Epithelial cell of esophagus (primary cell): Measurements from ENCODE around the gene EXOC6.

Source experiments
- DNase-seq: peaks from one replicate; pipeline ENCODE4 v3.0.0; 2010; ENCODE audit warnings: low read depth
- H3K4me3 ChIP-seq: 2 replicates; pipeline ENCODE4 v1.5.1; 2011; ENCODE audit warnings: mild to moderate bottlenecking, low read length, control low read depth
- TF ChIP-seq, protein P1 (sequence below): IDR thresholded peaks from 2 replicates; pipeline ENCODE4 v1.5.1; 2011; ENCODE audit warnings: low read depth, mild to moderate bottlenecking, low read length, control low read depth, inconsistent platforms; ENCODE audit not compliant: insufficient read depth; ENCODE audit errors: missing control alignments

EXOC6 gene

GRCh38 chr10:92855560-92855959 is 7.2 kb downstream of the EXOC6 start:
- no peak overlapping the region for H3K4me3 ChIP-seq
- DNase-seq = no peak
- TF ChIP-seq, protein P1, sequence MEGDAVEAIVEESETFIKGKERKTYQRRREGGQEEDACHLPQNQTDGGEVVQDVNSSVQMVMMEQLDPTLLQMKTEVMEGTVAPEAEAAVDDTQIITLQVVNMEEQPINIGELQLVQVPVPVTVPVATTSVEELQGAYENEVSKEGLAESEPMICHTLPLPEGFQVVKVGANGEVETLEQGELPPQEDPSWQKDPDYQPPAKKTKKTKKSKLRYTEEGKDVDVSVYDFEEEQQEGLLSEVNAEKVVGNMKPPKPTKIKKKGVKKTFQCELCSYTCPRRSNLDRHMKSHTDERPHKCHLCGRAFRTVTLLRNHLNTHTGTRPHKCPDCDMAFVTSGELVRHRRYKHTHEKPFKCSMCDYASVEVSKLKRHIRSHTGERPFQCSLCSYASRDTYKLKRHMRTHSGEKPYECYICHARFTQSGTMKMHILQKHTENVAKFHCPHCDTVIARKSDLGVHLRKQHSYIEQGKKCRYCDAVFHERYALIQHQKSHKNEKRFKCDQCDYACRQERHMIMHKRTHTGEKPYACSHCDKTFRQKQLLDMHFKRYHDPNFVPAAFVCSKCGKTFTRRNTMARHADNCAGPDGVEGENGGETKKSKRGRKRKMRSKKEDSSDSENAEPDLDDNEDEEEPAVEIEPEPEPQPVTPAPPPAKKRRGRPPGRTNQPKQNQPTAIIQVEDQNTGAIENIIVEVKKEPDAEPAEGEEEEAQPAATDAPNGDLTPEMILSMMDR = no peak

DNA sequence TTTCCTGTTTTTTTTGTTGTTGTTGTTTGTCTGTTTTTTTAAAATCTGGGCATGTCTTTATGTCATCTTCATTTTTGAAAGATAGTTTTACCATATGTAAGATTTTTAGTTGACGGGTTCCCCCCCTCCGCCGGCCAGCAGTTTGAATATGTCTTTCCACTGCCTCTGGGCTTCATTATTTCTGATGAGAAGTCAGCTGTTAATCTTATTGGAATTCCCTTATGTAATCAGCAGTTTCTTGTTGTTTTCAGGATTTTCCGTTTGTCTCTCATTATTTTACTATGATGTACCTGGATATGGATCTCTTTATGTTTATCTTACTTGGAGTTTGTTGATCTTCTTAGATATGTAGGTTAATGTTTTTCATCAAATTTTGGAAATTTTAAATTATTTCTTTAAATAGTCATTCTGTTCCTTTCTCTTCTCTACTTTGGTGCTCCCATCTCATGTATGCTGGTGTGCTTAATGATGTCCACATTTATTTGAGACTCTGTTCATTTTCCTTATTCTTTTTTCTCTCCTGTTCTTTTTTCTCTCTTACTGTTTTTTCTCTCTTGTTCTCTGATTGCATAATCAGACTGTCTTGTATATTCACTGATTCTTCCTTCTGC is 9.7 kb downstream of the EXOC6 start:
- DNase-seq = no peak
- TF ChIP-seq, protein P1 = no peak
- H3K4me3 ChIP-seq = no peak overlapping the region

DNA sequence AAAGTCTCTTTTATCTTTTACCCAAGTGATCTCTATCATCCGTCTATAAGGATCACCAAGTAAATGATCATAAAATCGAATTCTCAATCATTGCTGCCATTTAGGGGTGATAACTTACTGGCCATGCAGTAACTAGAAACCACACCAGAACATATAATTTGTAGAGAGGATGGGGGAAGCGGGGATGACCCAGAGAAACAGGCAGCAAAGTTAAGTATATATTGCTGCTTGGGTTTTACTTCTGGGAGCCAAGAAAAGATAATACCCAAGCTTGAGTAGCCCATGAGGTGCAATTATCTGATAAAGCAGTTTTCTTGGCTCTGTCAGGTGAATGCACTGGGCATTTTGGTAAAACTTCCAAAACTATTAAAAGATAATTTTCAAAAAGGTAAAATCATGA is 18.9 kb downstream of the EXOC6 start:
- DNase-seq = no peak
- H3K4me3 ChIP-seq = no peak overlapping the region
- TF ChIP-seq, protein P1 = no peak

- TF ChIP-seq, protein P1 = no peak
- H3K4me3 ChIP-seq = no peak overlapping the region
- no peak for DNase-seq
These were observed 19.7 kb downstream of the EXOC6 start for GRCh38 chr10:92868036-92868435.

DNA sequence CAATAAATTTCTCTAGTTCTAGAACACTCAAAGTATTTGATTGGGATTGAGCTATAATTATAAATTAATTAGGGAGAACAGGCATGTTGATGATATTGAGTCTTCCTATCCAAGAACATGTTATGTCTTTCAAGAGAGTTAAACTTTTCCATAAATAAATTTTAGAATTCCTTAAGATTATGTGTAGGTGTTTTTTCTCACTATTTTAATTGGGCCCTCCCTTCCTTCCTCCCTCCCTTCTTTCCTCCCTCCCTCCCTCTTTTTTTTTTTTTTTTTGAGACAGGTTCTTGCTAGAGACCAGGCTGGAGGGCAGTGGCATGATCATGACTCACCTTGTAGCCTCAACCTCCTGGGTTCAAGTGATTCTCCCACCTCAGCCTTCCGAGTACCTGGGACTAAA is 20.2 kb downstream of the EXOC6 start:
- no peak overlapping the region for H3K4me3 ChIP-seq
- TF ChIP-seq, protein P1 = no peak

DNA sequence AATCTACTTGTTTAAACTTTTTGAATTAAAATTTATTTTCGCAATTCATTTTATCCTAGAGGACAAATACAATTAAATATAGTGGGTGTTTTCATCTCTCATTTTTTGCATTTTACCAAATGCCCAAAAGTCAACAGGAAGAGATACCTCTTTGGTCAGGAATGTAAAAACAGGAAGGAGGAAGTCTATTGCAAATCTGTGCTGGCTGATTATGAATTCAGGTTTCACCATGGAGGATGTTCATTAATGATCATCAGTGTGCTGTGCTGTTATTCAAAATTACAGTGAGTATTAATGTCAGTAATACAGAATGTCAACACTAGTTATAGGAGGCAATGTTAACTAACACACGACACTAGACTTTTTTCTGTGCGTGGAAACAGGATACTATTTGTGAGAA is 24.7 kb downstream of the EXOC6 start:
- no peak for DNase-seq
- TF ChIP-seq, protein P1 = no peak
- H3K4me3 ChIP-seq = no peak overlapping the region

More for the DNA sequence above, 20.2 kb downstream of the EXOC6 start:
- no peak for DNase-seq

DNA sequence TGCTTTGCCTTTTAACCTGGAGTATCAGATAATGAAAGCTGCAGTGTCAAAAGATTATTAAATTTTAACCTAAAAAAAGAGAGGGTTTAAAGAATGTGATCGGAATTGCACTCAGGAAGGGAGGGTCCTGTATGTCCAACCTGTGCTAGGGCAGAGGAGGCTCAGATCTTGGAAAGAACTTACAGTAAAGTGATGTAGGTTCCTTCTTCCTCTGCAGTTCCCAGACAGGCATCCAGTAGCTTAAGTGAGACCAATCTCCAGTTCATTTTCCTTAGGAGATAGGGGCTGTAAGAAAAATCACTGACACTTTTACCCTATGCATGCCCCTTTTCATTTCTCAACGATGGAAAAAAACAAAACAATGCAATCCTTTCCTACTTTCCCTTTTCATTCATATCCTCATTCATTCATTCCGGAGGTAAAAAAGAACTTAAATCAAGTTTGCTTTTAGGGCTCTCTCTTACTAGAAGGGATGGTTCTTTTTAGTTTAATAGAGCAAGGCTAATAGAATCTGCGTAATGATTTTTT is 28.3 kb downstream of the EXOC6 start:
- TF ChIP-seq, protein P1 = no peak
- no peak for DNase-seq
- H3K4me3 ChIP-seq = no peak overlapping the region
